Measurements from ENCODE around the gene CNEP1R1.

- TF ChIP-seq FOXK2 (IDR thresholded peaks at IDR 0.05) (no peak), SP1 (IDR thresholded peaks at IDR 0.05) (no peak), ZNF384 (IDR thresholded peaks at IDR 0.05) (no peak), ARNT (IDR thresholded peaks at IDR 0.05) (no peak), BHLHE40 (IDR thresholded peaks at IDR 0.05; ENCODE audit: borderline replicate concordance) (no peak), PKNOX1 (IDR thresholded peaks at IDR 0.05) (no peak), L3MBTL2 (conservative IDR thresholded peaks at IDR 0.05) (no peak), ELF4 (IDR thresholded peaks at IDR 0.05) (no peak), FOXM1 (IDR thresholded peaks at IDR 0.05; ENCODE audit: borderline replicate concordance) (no peak), NFRKB (IDR thresholded peaks at IDR 0.05) (no peak), CTBP1 (IDR thresholded peaks at IDR 0.05; ENCODE audit: borderline replicate concordance) (no peak), TARDBP (IDR thresholded peaks at IDR 0.05) (no peak), FOXA1 (IDR thresholded peaks at IDR 0.05) (no peak)
These were observed 26.0 kb upstream of the CNEP1R1 start for GRCh38 chr16:49998991-49999390.

Measured in HEK293T (cell line).